Measurements from ENCODE around the gene BUD23. TPM values are rescaled to one million over a fixed set of nuclear protein-coding genes. Genes with fewer than 3 reads are reported as not detected.

BUD23 gene
- total RNA-seq, 1 experiment from 2014 or later = 78.1 TPM

DNA sequence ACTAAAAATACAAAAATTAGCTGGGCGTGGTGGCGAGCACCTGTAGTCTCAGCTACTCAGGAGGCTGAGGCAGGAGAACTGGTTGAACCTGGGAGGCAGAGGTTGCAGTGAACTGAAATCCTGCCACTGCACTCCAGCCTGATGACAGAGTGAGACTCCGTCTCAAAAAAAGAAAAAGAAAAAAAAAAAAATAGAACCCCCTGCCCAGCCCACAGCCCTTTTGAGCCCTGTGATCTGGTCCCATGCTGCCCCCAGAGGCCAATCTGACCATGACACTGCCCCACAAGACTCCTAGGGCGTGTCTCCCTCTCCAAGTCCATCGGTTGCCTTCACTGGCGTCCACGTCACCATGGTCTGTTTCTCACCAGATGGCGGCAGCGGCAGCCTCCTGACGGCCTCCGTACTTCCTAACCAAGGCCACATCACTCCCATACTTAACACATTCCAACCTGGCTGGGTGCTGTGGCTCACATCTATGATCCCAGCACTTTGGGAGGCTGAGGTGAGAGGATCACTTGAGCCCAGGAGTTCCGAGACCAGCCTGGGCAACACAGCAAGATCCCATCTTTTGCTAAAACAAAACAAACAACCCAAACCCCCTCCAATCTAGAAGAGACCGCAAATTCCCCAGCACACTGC, 18.1 kb downstream of the BUD23 start:
- Histone ChIP-seq H4K20me1 (ENCODE audit: control insufficient read depth, insufficient read depth, insufficient read length) (no peaks in the 10 kb centered on the region), H2AFZ (ENCODE audit: low read length) (no peak overlapping the region), H4K8ac (replicated peaks; ENCODE audit: insufficient read length, low read depth, low read length) (no peak overlapping the region), H2BK120ac (ENCODE audit: low read depth, low read length, poor library complexity, severe bottlenecking) (no peak overlapping the region), H3K14ac (ENCODE audit: insufficient read depth, low read length) (no peak overlapping the region), H3K4ac (ENCODE audit: low read depth, low read length) (no peak overlapping the region), H2BK20ac (ENCODE audit: low read depth, low read length, poor library complexity, severe bottlenecking) (no peak overlapping the region), H3K23me2 (ENCODE audit: insufficient read length, low read depth, low read length, poor library complexity, severe bottlenecking) (peaks cover 2% of the 10 kb centered on the region), H3K27ac (ENCODE audit: insufficient read length, low read depth, low read length) (no peak overlapping the region), H2BK15ac (ENCODE audit: low read depth, low read length) (no peak overlapping the region), H2AK5ac (ENCODE audit: insufficient read length, low read length) (no peak overlapping the region), H2BK5ac (ENCODE audit: insufficient read length, low read length) (no peak overlapping the region), H3K9ac (ENCODE audit: extremely low read depth, insufficient read length, low read length) (no peak overlapping the region), H3K79me2 (ENCODE audit: insufficient read depth, low read length) (no peaks in the 10 kb centered on the region), H3K56ac (ENCODE audit: insufficient read length, low read depth, low read length) (no peak overlapping the region), H4K91ac (ENCODE audit: insufficient read length, low read depth, low read length) (no peak overlapping the region), H3K27me3 (ENCODE audit: insufficient read depth, low read length) (no peaks in the 10 kb centered on the region), H3K18ac (ENCODE audit: insufficient read length, low read depth, low read length) (no peak overlapping the region), H2BK12ac (ENCODE audit: insufficient read length, low read depth, low read length) (no peak overlapping the region), H3K4me1 (ENCODE audit: insufficient read depth, low read length) (no peaks in the 10 kb centered on the region; the same call in 1 of the 2 replicates), H3K79me1 (ENCODE audit: insufficient read depth, low read depth, low read length, poor library complexity, severe bottlenecking) (no peaks in the 10 kb centered on the region), H3T11ph (ENCODE audit: low read length) (no peak overlapping the region), H4K5ac (ENCODE audit: insufficient read length, low read depth, low read length) (no peak overlapping the region), H3K4me2 (ENCODE audit: insufficient read depth, insufficient read length, low read length) (no peak overlapping the region), H3K23ac (ENCODE audit: insufficient read length, low read depth, low read length) (no peak overlapping the region), H3K9me3 (ENCODE audit: control insufficient read depth, low read depth, low read length) (no peaks in the 10 kb centered on the region)
- peak; percentile 92 for DNase-seq
- Mint-ChIP-seq H3K27me3 (ENCODE audit: low read depth) (peaks cover 2% of the 10 kb centered on the region), H3K9me3 (no peaks in the 10 kb centered on the region), H3K4me3 (peak overlapping the region in 1 of 2 experiments; percentile 46; a peak in 2 of 5 replicates), H3K4me1 (peaks cover 9 to 37% of the 10 kb centered on the region in 2 experiments), H3K36me3 (ENCODE audit: insufficient read depth in 1 of 3, low read depth in 3 of 3) (peaks cover 27 to 47% (median 40%) of the 10 kb centered on the region in 3 experiments), H3K27ac (peak overlapping the region in 2 of 3 experiments; percentile 31 to 39; a peak in 2 of 7 replicates)
- WGBS (ENCODE audit: extremely low coverage, insufficient read length, low lambda C conversion rate) = no CpG with 5 or more reads among the region's 13 CpGs
- TF ChIP-seq, protein P1, sequence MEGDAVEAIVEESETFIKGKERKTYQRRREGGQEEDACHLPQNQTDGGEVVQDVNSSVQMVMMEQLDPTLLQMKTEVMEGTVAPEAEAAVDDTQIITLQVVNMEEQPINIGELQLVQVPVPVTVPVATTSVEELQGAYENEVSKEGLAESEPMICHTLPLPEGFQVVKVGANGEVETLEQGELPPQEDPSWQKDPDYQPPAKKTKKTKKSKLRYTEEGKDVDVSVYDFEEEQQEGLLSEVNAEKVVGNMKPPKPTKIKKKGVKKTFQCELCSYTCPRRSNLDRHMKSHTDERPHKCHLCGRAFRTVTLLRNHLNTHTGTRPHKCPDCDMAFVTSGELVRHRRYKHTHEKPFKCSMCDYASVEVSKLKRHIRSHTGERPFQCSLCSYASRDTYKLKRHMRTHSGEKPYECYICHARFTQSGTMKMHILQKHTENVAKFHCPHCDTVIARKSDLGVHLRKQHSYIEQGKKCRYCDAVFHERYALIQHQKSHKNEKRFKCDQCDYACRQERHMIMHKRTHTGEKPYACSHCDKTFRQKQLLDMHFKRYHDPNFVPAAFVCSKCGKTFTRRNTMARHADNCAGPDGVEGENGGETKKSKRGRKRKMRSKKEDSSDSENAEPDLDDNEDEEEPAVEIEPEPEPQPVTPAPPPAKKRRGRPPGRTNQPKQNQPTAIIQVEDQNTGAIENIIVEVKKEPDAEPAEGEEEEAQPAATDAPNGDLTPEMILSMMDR (conservative IDR thresholded peaks at IDR 0.05) = peak; percentile 81
